ENCODE data around the gene SASH1.

DNA sequence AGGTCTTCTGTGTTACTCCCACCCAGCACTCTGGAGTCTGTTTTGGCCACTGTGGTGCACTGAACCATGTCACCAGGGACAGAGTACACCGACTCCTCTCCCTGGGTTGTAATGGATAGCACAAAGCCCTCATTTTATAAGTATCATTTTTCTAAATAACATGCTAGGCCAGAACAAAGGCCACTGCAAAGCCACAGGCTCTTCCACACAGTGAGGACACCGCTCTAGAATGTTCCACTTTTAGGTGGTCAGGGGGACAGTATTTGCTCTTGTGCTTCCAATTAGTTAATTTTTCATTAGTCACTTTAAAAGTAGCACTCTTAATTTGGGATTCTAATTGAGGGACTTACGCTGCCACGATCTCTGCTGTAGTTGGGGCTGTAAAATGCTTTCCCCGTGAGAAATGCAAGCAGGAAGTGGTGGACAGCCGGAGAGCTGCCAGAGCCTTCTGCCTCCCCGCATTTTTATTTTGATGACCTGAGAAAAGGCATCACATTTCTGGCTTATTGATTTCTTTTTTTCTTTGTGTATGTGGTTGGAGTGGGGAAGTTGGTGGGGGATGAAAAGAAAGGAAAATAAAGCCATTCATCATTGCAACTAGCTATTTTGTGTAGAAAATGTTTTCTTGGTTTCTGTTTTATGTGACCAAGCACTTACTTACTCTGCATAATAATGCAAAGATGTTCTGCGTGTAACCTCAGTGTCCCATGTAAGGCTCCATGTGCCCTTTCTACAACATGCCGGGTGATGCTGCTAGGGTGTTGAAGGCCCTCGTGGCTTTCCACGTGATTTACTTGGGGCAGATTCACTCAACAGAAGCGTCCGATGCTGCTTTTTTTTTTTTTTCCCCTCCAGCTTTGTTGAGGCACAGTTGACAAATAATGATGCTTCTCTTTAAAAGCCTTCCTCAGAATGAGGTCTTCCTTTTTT lies 195.9 kb downstream of the SASH1 start:
- TF ChIP-seq TAF1 (IDR thresholded peaks at IDR 0.05; ENCODE audit: low read depth) = no peak
- no peak for TF ChIP-seq CTCF (IDR thresholded peaks at IDR 0.05; ENCODE audit: poor library complexity, severe bottlenecking)
- TF ChIP-seq, protein P1, sequence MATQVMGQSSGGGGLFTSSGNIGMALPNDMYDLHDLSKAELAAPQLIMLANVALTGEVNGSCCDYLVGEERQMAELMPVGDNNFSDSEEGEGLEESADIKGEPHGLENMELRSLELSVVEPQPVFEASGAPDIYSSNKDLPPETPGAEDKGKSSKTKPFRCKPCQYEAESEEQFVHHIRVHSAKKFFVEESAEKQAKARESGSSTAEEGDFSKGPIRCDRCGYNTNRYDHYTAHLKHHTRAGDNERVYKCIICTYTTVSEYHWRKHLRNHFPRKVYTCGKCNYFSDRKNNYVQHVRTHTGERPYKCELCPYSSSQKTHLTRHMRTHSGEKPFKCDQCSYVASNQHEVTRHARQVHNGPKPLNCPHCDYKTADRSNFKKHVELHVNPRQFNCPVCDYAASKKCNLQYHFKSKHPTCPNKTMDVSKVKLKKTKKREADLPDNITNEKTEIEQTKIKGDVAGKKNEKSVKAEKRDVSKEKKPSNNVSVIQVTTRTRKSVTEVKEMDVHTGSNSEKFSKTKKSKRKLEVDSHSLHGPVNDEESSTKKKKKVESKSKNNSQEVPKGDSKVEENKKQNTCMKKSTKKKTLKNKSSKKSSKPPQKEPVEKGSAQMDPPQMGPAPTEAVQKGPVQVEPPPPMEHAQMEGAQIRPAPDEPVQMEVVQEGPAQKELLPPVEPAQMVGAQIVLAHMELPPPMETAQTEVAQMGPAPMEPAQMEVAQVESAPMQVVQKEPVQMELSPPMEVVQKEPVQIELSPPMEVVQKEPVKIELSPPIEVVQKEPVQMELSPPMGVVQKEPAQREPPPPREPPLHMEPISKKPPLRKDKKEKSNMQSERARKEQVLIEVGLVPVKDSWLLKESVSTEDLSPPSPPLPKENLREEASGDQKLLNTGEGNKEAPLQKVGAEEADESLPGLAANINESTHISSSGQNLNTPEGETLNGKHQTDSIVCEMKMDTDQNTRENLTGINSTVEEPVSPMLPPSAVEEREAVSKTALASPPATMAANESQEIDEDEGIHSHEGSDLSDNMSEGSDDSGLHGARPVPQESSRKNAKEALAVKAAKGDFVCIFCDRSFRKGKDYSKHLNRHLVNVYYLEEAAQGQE (IDR thresholded peaks at IDR 0.05; ENCODE audit: borderline replicate concordance) = no peak
- TF ChIP-seq EP300 (conservative IDR thresholded peaks at IDR 0.05; ENCODE audit: poor library complexity, severe bottlenecking) = no peak
- TF ChIP-seq RAD21 (conservative IDR thresholded peaks at IDR 0.05) = no peak
- TF ChIP-seq POLR2AphosphoS5 (IDR thresholded peaks at IDR 0.05) = no peak
- no peak for TF ChIP-seq EZH2 (IDR thresholded peaks at IDR 0.05; ENCODE audit: borderline replicate concordance, insufficient read depth, low read length, poor library complexity, severe bottlenecking)
- TF ChIP-seq SMC3 (conservative IDR thresholded peaks at IDR 0.05; ENCODE audit: poor library complexity) = no peak
- TF ChIP-seq MXI1 (conservative IDR thresholded peaks at IDR 0.05; ENCODE audit: poor library complexity, severe bottlenecking) = no peak

Data from neural cell (in vitro differentiated cells).